GM12878 (cell line): ENCODE data around the gene GAR1. TPM values are rescaled to one million over a fixed set of nuclear protein-coding genes. Genes with fewer than 3 reads are reported as not detected.

ENCODE experiments used
- CBX3 ChIP-seq: fragments of 200-600 bp; sonication (generic); IDR thresholded peaks from 2 replicates; pipeline ENCODE4 v1.6.1; 2016; ENCODE audit warnings: low read depth, borderline replicate concordance
- LARP7 ChIP-seq: fragments of 450-650 bp; IDR thresholded peaks from 2 replicates; pipeline ENCODE4 v1.6.1; 2017; ENCODE audit warnings: mild to moderate bottlenecking
- MTA2 ChIP-seq: fragments of 450-650 bp; IDR thresholded peaks from 2 replicates; pipeline ENCODE4 v1.6.1; 2016; ENCODE audit warnings: low read depth, mild to moderate bottlenecking, moderate library complexity
- SMARCA5 ChIP-seq: fragments of 450-650 bp; IDR thresholded peaks from 2 replicates; pipeline ENCODE4 v1.6.1; 2017; ENCODE audit warnings: mild to moderate bottlenecking
- ZBED1 ChIP-seq: IDR thresholded peaks from 2 replicates; pipeline ENCODE4 v1.6.1; 2016; ENCODE audit warnings: borderline replicate concordance
- polyA plus RNA-seq, 11 experiments: library from polyadenylated mRNA; depleted of rRNA in 4 of 11; unstranded in 6 of 11; stranded (reverse) in 5 of 11; fragments of >200 nt; fragmentation: Nextera tagmentation in 4 of 11; fragmentation: Illumina TruSeq in 1 of 11; extraction: Ambion mirVana in 4 of 11; extraction: Trizol in 1 of 11; gene quantifications; 1 replicate in 1 of 11; 2 replicates in 10 of 11; pipeline versions ENCODE4 v1.2.1 to v1.2.3, GENCODE V29; 2011 to 2016; ENCODE audit warnings: inconsistent platforms in 2 of 11, missing spikeins in 2 of 11, low read depth in 1 of 11
- total RNA-seq, 4 experiments: library from RNA; depleted of rRNA in 3 of 4; stranded (reverse); fragments of >200 nt in 3 of 4; fragmentation: Illumina TruSeq in 1 of 4; extraction: Trizol in 1 of 4; gene quantifications; 2 replicates each; pipeline versions ENCODE4 v1.2.1 to v1.2.3, GENCODE V29; 2013 to 2021
- TF ChIP-seq, protein P1 (sequence below): fragments of 450-650 bp; IDR thresholded peaks from 2 replicates; pipeline ENCODE4 v1.6.1; 2017; ENCODE audit warnings: mild to moderate bottlenecking, moderate library complexity
- TF ChIP-seq, protein P2 (sequence below): fragments of 450-650 bp; IDR thresholded peaks from 2 replicates; pipeline ENCODE4 v1.6.1; 2016; ENCODE audit warnings: mild to moderate bottlenecking, moderate library complexity, borderline replicate concordance

The GAR1 gene
- total and polyA plus RNA-seq, 10 of the 15 experiments (the other 5 are each of a cell fraction or from before 2014, with no cell fraction given) = 11.7 to 76.3 (median 29.8) TPM

- TF ChIP-seq, protein P1, sequence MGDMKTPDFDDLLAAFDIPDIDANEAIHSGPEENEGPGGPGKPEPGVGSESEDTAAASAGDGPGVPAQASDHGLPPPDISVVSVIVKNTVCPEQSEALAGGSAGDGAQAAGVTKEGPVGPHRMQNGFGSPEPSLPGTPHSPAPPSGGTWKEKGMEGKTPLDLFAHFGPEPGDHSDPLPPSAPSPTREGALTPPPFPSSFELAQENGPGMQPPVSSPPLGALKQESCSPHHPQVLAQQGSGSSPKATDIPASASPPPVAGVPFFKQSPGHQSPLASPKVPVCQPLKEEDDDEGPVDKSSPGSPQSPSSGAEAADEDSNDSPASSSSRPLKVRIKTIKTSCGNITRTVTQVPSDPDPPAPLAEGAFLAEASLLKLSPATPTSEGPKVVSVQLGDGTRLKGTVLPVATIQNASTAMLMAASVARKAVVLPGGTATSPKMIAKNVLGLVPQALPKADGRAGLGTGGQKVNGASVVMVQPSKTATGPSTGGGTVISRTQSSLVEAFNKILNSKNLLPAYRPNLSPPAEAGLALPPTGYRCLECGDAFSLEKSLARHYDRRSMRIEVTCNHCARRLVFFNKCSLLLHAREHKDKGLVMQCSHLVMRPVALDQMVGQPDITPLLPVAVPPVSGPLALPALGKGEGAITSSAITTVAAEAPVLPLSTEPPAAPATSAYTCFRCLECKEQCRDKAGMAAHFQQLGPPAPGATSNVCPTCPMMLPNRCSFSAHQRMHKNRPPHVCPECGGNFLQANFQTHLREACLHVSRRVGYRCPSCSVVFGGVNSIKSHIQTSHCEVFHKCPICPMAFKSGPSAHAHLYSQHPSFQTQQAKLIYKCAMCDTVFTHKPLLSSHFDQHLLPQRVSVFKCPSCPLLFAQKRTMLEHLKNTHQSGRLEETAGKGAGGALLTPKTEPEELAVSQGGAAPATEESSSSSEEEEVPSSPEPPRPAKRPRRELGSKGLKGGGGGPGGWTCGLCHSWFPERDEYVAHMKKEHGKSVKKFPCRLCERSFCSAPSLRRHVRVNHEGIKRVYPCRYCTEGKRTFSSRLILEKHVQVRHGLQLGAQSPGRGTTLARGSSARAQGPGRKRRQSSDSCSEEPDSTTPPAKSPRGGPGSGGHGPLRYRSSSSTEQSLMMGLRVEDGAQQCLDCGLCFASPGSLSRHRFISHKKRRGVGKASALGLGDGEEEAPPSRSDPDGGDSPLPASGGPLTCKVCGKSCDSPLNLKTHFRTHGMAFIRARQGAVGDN = no peak
- TF ChIP-seq MTA2 = no peak
- no peak for TF ChIP-seq SMARCA5
- no peak for TF ChIP-seq LARP7
- no peak for TF ChIP-seq ZBED1
- no peak for TF ChIP-seq CBX3
- TF ChIP-seq, protein P2, sequence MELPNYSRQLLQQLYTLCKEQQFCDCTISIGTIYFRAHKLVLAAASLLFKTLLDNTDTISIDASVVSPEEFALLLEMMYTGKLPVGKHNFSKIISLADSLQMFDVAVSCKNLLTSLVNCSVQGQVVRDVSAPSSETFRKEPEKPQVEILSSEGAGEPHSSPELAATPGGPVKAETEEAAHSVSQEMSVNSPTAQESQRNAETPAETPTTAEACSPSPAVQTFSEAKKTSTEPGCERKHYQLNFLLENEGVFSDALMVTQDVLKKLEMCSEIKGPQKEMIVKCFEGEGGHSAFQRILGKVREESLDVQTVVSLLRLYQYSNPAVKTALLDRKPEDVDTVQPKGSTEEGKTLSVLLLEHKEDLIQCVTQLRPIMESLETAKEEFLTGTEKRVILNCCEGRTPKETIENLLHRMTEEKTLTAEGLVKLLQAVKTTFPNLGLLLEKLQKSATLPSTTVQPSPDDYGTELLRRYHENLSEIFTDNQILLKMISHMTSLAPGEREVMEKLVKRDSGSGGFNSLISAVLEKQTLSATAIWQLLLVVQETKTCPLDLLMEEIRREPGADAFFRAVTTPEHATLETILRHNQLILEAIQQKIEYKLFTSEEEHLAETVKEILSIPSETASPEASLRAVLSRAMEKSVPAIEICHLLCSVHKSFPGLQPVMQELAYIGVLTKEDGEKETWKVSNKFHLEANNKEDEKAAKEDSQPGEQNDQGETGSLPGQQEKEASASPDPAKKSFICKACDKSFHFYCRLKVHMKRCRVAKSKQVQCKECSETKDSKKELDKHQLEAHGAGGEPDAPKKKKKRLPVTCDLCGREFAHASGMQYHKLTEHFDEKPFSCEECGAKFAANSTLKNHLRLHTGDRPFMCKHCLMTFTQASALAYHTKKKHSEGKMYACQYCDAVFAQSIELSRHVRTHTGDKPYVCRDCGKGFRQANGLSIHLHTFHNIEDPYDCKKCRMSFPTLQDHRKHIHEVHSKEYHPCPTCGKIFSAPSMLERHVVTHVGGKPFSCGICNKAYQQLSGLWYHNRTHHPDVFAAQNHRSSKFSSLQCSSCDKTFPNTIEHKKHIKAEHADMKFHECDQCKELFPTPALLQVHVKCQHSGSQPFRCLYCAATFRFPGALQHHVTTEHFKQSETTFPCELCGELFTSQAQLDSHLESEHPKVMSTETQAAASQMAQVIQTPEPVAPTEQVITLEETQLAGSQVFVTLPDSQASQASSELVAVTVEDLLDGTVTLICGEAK = no peak
Observed at GRCh38 chr4:109786846-109787245, 28.7 kb upstream of the GAR1 start (continued).
